Stimulated activated naive CD8-positive, alpha-beta T cell treated with anti-CD3 and anti-CD28 coated beads, Interleukin-15, Interleukin-2, amounts not matched to agents 100 ng/mL and 50 ng/mL, for 24 hours (primary cell): ENCODE data around the gene DHRS13.
"Not testable (repeated sequence)": the region's sequence is repeated elsewhere in the genome, so short reads cannot be mapped to it uniquely, and the experiment has no call there.

Experiments used
- H3K27ac Mint-ChIP-seq: one replicate; pipeline ENCODE4 v1.8.0; 2021; ENCODE audit warnings: mild to moderate bottlenecking, mixed read lengths
- H3K27me3 Mint-ChIP-seq: one replicate; pipeline ENCODE4 v1.8.0; 2021; ENCODE audit warnings: mixed read lengths
- H3K36me3 Mint-ChIP-seq: one replicate; pipeline ENCODE4 v1.8.0; 2021; ENCODE audit warnings: low read depth, mixed read lengths
- H3K4me1 Mint-ChIP-seq: one replicate; pipeline ENCODE4 v1.8.0; 2021; ENCODE audit warnings: low read depth, mixed read lengths
- H3K4me3 Mint-ChIP-seq: one replicate; pipeline ENCODE4 v1.8.0; 2021; ENCODE audit warnings: mild to moderate bottlenecking, mixed read lengths
- H3K9me3 Mint-ChIP-seq: one replicate; pipeline ENCODE4 v1.8.0; 2021; ENCODE audit warnings: mixed read lengths

Gene DHRS13

DNA sequence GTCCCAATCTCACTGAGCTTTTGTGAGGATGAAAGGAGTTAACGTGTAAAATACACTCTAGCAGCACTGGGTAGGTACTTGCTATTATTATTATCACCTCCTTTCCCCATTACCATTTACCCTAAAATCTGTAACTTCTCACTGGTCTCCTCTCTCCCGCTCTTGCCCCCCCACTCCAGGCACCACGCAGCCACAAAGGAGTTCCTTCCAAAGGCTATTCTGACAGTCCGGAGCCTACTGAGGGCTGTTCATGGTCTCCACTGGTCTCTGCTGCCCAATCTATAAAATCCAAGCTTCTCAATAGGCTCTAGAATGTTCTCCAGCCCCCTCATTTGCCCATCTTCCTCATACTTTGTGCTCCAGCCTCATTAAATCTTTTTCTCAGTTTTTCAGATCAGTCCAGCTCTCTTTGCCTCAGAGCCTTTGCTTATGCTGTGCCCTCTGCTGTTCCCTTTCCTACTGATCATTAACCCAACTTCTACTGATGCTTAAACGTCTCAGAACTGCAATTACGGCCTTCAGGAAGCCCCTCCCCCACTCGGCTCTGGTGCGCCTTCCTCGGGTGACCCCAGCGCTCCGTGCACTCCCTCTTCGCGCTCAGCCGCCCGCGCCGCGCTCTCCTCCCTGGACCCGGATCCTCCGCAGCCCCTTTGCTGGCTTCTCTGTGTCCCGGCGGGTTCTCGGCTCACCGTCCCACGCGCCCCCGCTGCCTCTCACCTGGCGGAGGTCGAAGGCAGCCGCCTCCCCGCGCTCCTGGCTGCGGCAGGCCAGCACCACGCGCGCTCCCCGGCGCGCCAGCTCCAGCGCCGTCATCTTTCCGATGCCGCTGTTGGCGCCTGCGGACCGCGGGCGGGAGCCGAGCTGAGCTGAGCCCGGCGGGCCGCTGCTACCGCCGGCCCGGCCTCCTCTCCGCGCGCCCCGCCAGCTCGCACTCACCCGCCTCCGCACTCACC is 737 bp downstream of the DHRS13 start:
- H3K27ac Mint-ChIP-seq = peak overlapping the region; percentile 92
- no peaks in the 10 kb centered on the region for H3K27me3 Mint-ChIP-seq
- peaks cover 31% of the 10 kb centered on the region for H3K4me1 Mint-ChIP-seq
- no peaks in the 10 kb centered on the region for H3K9me3 Mint-ChIP-seq
- peaks cover 40% of the 10 kb centered on the region for H3K36me3 Mint-ChIP-seq
- peak overlapping the region; percentile 93 for H3K4me3 Mint-ChIP-seq

DNA sequence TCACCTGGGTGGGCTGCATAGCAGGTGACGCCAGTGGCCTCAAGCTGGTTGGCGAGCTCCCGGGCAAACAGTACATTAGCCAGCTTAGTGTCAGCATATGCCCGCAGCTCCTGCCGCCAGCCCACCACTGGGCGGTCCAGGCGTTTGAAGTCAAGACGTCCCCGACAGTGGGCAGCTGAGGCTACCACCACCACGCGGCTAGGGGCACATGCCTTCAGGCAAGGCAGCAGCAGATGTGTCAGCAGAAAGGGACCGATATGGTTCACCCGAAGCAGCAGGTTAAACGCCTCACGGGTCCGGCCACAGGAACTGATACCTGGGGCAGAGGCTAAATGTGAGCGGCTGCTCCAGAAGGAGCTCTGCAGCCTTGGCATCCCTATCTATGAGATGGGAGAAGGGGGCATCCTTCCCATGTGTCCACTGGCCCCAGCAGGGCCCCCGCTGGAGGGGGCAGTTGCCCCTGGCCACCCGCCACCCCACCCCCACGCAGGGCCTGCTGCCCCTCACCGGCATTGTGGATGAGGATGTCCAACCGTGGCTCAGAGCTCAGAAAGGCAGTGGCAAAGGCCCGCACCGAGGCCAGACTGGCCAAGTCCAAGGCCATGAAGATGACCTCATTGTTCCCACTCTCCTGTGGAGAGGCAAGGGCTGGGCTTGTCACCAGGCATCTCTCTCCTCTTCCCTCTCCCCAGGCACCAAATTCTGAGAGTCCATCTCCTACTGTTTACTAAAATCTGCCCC is 1.7 kb downstream of the DHRS13 start:
- Mint-ChIP-seq H3K27ac (peak overlapping the region; percentile 92), H3K36me3 (peaks cover 33% of the 10 kb centered on the region), H3K4me1 (peaks cover 39% of the 10 kb centered on the region), H3K9me3 (no peaks in the 10 kb centered on the region), H3K27me3 (no peaks in the 10 kb centered on the region), H3K4me3 (peak overlapping the region; percentile 93)

DNA sequence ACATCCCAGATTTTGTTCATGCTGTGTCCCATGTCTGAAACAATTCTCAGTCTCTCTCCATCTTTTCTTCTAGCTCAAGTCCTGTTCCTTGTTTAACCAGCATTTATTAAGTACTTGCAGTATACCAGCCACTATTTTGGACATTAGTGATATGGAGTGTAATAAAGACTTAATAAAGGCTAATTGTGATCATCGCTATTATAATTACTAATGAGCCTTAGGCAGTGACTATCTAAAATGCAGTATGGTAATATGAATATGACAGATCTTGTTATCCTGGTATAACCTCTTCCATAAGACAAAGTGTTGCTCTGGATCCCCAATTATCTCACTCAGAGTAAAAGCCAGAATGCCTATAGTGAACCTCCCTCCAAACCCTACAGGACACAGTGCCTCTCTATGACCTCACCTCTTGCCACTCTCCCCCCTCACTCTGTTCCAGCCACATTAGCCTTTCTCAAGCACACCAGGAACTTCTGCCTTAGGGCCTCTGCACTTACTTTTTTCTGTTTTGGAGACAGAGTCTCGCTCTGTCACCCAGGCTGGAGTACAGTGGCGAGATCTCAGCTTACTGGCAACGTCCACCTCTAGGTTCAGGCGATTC is 3.6 kb downstream of the DHRS13 start:
- peak overlapping the region; percentile 65 for H3K27ac Mint-ChIP-seq
- peaks cover 24% of the 10 kb centered on the region for H3K36me3 Mint-ChIP-seq
- no peaks in the 10 kb centered on the region for H3K9me3 Mint-ChIP-seq
- no peaks in the 10 kb centered on the region for H3K27me3 Mint-ChIP-seq
- peaks cover 50% of the 10 kb centered on the region for H3K4me1 Mint-ChIP-seq
- H3K4me3 Mint-ChIP-seq = no peak overlapping the region

DNA sequence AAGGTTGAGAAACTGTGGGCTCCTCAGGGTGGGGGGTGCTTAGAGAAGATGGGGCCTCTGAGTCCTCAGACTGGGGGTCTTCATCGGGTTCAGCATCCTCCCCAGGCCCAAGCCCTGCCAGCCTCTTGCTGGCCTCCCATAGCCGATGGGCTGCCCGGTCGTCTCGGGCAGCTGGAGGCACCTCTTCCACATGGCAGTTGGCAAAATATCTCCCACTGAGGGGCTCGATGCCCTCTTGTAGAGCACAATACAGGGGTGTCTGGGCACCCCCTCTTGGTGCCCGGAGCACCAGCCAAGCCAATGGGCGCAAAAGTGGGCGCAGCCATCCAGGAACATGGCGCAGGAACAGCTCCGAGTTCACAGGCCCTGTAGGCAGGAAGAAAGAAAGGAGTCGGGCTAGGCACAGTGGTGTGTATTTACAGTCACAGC is 4.3 kb downstream of the DHRS13 start:
- H3K27ac Mint-ChIP-seq = no peak overlapping the region
- H3K9me3 Mint-ChIP-seq = no peaks in the 10 kb centered on the region
- no peaks in the 10 kb centered on the region for H3K27me3 Mint-ChIP-seq
- H3K4me1 Mint-ChIP-seq = peaks cover 58% of the 10 kb centered on the region
- H3K36me3 Mint-ChIP-seq = peaks cover 24% of the 10 kb centered on the region
- no peak overlapping the region for H3K4me3 Mint-ChIP-seq

DNA sequence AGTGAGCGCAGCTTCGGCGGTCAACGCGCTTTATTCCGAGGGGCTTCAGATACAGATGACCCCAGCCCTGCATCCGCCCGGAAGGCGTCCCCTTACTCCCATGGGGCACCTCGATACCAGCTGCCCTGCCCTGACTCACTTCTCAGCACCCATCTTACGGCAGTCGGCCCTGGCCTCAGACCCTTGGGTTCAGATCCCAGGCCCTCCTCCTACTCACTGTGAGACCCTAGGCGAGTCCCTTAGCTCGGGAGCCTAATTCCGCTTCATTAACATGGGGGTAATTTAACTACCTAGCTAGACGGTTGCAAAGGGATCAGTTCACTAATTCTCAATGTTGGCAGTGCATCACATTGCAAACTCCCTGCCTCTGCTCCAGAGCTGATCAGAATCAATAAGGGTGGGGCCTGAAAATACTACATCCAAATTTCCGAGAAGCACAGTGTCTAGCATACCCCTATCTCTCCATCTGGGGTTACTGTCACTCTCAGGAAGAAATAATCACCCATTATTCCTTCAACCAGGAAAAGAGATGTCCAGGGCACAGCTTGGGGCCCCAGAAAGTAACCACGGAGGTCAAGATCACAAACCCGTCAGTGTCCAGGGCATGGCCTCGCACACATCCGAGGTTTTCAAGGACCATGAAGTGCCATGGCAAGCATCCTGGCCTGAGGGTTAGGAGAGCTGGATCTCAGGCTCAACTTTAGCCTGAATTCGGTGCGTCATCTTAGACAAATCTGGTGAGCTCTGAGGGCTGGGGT is 4.9 kb downstream of the DHRS13 start:
- H3K27ac Mint-ChIP-seq = peak overlapping the region; percentile 93
- H3K9me3 Mint-ChIP-seq = no peaks in the 10 kb centered on the region
- H3K27me3 Mint-ChIP-seq = no peaks in the 10 kb centered on the region
- H3K36me3 Mint-ChIP-seq = peaks cover 24% of the 10 kb centered on the region
- peaks cover 64% of the 10 kb centered on the region for H3K4me1 Mint-ChIP-seq
- peak overlapping the region; percentile 91 for H3K4me3 Mint-ChIP-seq

DNA sequence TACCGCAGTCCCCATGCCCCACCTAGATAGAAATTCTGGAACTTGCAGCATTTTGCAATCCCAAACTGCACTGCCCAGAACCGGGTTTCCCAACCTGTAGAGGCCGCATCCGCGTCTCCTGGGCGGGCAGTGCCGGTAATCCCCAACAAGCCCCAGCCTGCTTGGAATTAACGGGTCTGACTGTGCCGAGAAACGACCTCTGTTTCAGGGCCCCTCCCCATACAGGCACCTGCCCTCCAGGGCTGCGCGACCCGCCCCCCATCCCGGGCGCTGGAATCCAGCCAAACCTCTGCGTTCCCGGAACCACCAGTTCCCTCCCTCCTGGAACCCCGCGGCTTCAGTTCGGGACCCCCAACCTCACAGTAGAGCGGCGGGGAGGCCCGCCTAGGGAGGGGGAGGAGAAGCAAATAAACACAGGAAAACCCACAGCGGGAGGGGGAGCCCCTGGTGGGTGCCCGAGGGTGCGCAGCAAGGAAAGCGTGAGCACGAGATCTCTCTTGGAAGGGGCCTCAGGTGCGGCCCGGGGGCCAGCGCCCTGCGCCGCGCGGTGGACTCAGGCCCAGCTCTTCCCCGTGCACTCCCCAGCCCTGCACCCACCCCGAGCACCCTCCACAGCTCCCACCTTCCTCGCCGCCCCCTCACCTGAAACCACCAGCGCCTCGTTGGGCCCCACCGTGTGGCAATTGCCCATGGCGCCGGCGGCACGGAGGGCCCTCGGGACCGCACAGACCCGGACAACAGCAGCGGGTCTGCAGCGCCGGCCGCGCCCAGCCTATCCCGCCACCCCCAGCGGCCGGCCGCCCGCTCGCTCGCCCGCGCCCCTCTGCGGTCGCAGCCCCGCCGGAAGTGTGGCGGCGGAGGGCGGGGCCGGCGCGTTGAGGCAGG is 5.8 kb downstream of the DHRS13 start, which contains the start of gene FLOT2:
TSS of gene FLOT2 (minus strand) at position 850 of the 885 bp plus-strand sequence. CDS start at position 691, 159 bp downstream.
- peaks cover 23% of the 10 kb centered on the region for H3K36me3 Mint-ChIP-seq
- H3K27me3 Mint-ChIP-seq = no peaks in the 10 kb centered on the region
- H3K9me3 Mint-ChIP-seq = no peaks in the 10 kb centered on the region
- H3K4me1 Mint-ChIP-seq = peaks cover 67% of the 10 kb centered on the region
- peak within 1 kb of the TSS; percentile 91 for H3K4me3 Mint-ChIP-seq
- peak within 1 kb of the TSS; percentile 93 for H3K27ac Mint-ChIP-seq

DNA sequence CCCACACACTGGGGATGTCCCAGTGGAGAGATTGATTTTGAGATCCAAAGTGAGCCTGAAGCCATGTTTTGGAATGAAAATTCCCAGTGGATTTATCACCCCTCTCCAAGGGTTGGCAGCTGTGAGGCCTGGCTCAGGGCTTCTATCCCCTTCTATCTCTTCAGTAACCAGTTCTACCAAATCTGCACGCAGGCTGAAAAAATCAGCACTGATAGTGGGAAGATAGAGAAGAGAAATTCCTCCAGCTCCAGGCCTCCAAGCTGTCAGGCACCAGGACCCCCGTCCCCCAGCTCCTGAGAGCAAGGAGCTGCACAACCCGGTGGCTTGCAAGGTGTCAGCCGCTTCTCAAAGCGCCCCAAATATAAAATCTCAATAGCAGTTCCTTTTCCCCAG is 6.4 kb downstream of the DHRS13 start:
- no peaks in the 10 kb centered on the region for H3K27me3 Mint-ChIP-seq
- peak overlapping the region; percentile 91 for H3K4me3 Mint-ChIP-seq
- no peaks in the 10 kb centered on the region for H3K9me3 Mint-ChIP-seq
- H3K27ac Mint-ChIP-seq = peak overlapping the region; percentile 93
- peaks cover 67% of the 10 kb centered on the region for H3K4me1 Mint-ChIP-seq
- peaks cover 25% of the 10 kb centered on the region for H3K36me3 Mint-ChIP-seq

DNA sequence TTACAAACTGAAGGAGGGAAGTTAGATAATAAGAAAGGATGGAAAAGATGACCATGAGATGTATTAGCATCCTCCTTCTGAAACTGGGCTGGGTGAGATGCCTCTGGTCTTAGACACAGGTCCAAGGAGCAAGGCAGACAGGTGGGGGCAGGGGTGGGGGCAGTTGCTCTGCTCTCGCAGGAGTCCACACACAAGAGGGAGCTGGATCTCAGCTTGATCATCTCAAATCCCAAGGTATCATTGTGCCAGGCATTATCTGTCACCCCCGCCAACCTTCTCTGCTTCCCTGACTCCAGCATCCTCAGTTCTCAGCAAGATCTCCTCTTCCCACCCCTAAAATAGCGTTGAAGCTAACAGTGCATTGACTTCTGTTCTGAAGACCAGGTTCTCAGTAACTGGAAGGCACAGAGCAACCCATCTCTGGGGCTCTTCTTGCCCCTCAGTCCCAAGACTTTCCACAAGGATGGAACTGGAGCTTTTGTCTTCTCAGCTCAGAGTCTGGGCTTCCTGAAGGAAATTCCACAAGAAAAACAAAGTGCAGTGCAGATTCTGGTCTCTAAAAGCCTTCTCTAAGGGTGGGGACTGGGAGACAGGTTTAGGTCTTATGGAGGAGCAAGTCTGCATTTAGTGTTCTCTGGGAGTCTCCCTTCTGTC is 7.0 kb downstream of the DHRS13 start:
- Mint-ChIP-seq H3K9me3 (no peaks in the 10 kb centered on the region), H3K4me3 (peak overlapping the region; percentile 91), H3K4me1 (peaks cover 67% of the 10 kb centered on the region), H3K27ac (peak overlapping the region; percentile 93), H3K36me3 (peaks cover 30% of the 10 kb centered on the region), H3K27me3 (no peaks in the 10 kb centered on the region)

DNA sequence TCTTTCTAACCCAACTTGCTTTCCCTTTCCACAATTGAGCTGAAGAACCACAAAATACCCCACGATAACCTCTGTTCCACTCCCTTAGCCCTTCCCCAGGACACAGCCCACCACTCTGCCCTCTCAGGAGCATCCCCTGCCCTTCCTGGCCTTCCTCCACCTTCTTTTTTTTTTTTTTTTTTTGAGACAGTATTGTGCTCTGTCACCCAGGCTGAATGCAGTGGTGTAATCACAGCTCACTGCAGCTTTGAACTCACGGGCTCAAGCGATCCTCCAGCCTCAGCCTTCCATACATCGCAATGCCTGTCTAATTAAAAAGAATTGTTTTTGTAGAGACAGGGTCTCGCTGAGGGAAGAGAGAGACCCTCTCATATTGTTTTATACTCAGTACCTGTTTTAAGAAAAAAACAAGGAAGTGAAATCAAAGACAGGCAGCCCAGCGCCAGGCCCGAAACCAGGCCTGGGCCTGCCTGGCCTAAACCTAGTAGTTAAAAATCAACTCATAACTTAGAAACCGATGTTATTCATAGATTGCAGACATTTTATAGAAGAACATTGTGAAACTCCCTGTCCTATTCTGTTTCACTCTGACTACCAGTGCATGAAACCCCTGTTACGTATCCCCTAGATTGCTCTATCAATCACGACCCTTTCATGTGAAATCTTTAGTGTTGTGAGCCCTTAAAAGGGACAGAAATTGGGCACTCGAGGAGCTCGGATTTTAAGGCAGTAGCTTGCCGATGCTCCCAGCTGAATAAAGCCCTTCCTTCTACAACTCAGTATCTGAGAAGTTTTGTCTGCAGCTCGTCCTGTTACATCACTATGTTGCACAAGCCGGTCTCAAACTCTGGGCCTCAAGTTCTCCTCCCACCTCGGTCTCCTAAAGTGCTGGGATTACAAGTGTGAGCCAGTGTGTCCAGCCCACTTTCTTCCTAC is 9.4 kb downstream of the DHRS13 start:
- H3K27me3 Mint-ChIP-seq, H3K9me3 Mint-ChIP-seq: not testable (repeated sequence)
- H3K4me3 Mint-ChIP-seq = peak overlapping the region; percentile 74
- peaks cover 81% of the 10 kb centered on the region for H3K4me1 Mint-ChIP-seq
- peak overlapping the region; percentile 100 for H3K27ac Mint-ChIP-seq
- H3K36me3 Mint-ChIP-seq = peaks cover 17% of the 10 kb centered on the region

DNA sequence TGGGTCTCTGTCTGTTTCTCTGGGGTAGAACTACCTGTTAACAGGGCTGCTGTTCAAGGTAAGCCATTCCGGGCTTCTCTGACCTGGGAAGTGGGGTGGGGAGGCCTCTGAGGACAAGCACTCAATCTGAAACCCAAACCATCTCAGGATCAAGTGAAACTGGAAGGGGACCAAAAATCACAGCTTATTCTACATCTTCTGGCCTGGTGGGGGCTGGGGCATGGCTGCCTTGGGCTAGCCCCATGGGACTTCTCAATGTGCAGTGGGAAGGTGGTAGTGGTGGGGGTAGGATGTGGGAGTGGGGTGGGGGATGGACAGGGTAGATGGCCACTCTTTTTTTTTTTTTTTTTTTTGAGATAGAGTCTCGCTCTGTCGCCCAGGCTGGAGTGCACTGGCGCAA is 10.9 kb downstream of the DHRS13 start:
- Mint-ChIP-seq H3K4me1 (peaks cover 86% of the 10 kb centered on the region), H3K36me3 (peaks cover 12% of the 10 kb centered on the region), H3K4me3 (no peak overlapping the region), H3K9me3 (no peaks in the 10 kb centered on the region), H3K27me3 (no peaks in the 10 kb centered on the region), H3K27ac (peak overlapping the region; percentile 85)

DNA sequence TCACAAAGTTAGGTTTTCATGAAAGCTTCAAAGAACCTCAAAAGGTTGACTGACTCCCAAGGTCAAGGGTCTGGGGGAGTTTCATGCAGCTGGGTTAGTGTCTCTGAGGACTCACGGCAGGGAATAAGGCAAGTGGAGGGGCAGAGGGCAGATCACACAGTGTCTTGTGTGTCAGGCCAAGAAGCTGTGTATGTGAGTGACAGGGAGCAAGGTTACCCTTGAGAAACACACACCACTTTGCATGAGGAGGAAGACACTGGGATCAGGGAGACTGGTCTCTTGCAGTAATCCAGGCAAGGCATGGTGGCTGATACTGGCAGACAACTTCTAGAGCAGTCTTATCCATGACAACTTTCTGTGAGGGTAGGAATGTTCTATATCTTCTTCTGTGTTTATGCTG is 11.7 kb downstream of the DHRS13 start:
- Mint-ChIP-seq H3K36me3 (peaks cover 12% of the 10 kb centered on the region), H3K9me3 (no peaks in the 10 kb centered on the region), H3K4me3 (no peak overlapping the region), H3K4me1 (peaks cover 79% of the 10 kb centered on the region), H3K27me3 (no peaks in the 10 kb centered on the region), H3K27ac (peak overlapping the region; percentile 85)

DNA sequence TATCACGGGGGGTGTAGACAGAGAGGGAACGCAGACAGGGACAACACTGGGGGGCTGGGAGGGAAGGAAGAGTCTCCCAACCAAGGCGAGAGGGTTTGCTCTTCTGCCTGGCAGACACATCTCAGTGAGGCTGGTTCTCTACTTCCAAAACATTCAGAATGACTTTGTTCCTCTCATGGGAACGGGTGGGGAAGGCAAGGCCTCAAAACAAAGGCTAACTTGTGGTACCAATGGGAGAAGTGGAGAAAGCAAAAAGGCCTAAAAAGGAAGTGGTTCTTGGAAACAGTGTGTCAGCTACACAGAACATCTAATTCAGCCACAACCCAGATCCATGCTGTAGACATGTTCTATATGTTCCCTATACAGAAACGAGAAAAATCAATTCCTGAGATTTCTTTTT is 12.9 kb downstream of the DHRS13 start:
- Mint-ChIP-seq H3K9me3 (no peaks in the 10 kb centered on the region), H3K36me3 (peaks cover 12% of the 10 kb centered on the region), H3K27ac (peak overlapping the region; percentile 40), H3K4me3 (no peak overlapping the region), H3K27me3 (no peaks in the 10 kb centered on the region), H3K4me1 (peaks cover 68% of the 10 kb centered on the region)
